C1 segment of cervical spinal cord (tissue), 14 donors: ENCODE results near the gene ASPM.

Experiments
- DNase-seq, 14 donors: peaks; one replicate each; lab custom pipeline; 2025; lab: John Stamatoyannopoulos, UW

Gene ASPM

DNA sequence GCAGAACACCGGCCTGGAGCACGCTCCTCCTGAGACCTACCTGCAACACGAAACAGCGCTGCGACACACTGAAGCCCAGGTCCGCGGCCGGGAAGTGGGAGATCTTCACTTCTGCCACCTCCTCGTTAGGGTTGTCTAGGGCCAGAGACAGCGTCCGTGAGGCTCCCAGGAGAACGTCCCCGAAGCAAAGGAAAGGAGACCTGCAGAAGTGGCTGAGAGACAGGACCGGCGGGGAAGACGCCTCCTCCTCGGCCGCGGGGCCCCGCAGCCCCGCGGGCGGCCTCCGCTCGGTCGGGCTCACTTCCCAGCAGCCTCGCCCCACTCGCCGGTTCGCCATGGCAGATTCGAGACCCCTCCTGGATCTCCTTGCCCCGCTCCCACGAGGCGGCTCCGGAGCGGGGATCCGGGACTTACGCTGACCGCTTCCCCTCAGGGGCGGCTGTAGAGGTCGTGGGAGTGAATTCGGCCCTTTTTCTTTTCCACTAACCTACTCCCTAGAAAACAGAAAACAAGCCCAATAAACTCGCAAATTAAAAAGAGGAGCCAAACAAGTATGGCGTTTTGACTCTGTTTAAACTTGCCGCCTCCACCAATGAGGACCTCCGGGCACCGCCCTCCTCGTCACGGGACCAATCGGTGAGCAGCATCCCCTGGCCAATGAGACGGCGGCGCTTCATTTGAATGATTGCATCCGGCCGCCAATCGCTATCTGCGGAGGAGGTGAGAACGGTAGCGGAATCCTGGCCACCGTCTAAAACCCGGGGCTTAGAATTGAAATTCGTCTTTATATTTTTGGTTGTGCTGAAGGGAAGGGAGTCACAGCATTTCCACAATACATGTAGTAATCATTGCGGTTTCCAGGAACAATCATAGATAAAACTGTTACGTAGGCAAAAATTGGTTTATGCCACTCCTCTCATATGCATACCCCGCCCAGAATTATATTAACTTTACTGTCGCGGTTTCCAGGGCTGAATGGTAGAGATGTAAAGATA lies at the start of gene ASPM:
ASPM (minus strand) TSS at position 569 of the 995 bp plus-strand sequence; CDS start at position 337, 232 bp downstream.
- DNase-seq: peak; percentile 3 to 85 (median 80)

- no peak for DNase-seq
Measured at GRCh38 chr1:197195100-197195499, 48.6 kb upstream of the ASPM start.

GRCh38 chr1:197184190-197184589 lies 37.7 kb upstream of the ASPM start:
- no peak for DNase-seq

DNA sequence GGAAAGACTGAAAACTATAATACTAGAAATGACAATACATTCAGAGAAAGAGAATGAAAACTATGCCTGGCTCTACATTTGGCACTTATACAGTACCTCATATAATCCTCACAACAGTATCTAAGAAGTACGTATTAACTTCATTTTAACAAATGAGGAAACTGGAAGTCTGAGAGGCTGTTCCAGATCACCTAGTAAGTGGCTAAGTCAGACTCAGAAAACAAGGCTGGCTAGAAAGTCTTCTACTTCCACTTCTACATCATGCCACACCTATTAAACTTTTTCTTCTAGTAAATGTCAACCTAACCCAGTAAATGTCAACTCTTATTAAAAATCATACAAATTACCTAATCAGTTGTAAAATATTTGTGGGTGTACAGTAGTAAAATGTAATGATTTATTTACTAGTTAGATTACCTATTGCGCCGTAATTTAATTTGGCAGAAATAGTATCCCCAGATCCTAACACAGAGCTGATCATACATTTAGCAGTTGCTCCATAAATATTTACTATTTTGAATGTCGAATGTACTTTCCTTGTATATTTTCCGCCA lies 36.8 kb upstream of the ASPM start:
- no peak for DNase-seq

DNA sequence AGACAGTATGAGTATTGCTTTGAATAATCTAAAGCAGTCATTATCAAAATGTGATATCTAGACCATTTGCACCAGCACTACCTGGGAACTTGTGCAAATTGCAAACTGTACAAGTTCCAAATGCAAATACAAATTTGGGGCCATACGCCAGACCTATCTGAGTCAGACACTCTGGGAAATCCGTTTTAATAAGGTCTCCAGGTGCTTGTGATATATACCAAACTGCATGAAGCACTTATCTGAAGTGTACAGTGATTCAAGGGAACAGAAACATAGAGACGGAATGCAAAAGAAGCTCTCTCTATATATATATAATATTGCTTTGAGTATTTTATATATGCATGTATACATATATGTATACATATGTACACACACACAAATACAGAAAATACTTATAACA lies 36.2 kb upstream of the ASPM start:
- DNase-seq: no peak

DNA sequence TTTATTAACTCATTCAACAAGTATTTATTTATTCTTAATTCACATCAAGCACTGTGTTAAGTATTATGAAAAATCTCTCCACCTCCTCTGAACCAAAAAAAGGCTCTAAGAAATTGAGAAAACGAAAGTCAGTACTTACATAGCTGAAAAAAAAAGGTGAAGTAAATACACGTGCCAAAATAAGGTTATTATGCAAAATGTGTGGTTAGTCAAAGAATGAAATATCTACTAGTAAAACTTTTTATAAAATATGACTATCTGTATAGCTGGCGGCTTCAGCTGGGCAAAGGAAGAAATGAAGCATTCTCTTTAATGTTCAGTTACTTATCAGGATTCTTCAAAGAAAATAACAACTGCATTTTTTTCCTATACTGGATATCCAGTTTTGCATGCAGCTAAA lies 35.5 kb upstream of the ASPM start:
- no peak for DNase-seq

- peak in 1 of 14 donors; percentile 13 for DNase-seq
Measured at GRCh38 chr1:197180252-197180878, 33.9 kb upstream of the ASPM start.

GRCh38 chr1:197178998-197179397 lies 32.5 kb upstream of the ASPM start:
- DNase-seq: no peak

- no peak for DNase-seq
Measured at GRCh38 chr1:197174818-197175217, 28.3 kb upstream of the ASPM start.

GRCh38 chr1:197173571-197174507 lies 27.4 kb upstream of the ASPM start:
- no peak for DNase-seq

DNA sequence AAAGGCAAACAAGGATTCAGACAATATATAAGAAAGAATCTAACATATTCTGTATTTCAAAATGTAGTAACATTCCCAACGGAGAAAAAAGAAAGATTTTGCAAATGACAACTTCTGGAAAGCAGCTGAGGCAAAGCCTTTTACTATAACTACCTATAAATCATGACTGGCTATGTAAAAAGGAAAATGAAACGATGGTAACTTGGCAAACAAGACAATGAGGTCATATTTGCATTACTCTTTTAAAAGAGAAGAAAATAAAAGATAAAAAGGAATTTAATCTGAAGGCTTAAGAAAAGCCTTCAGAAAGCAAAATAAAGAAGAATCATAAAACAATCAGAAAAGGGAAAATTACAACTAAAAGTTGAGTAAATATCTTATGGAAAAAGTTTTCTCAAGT lies 25.1 kb upstream of the ASPM start:
- no peak for DNase-seq

- no peak for DNase-seq
Measured at GRCh38 chr1:197170538-197170937, 24.1 kb upstream of the ASPM start.

DNA sequence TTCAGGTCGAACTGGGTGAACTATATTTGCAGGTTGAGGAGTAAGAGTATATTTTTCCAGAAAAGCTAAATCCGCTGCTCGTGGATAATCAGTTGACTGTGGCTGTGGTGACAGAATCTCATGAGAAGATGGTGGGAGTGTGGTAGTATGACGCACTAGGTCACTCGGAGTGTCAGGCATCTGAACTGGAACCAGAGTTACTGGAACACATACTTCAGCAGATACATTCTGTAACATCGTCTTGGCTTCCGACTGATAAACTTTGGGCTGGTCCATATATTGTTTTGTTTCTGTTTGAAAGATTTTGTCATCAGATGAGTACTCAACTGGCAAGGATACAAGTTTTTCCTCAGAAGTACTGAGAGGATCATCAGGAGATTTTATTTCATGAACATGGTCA lies 13.0 kb upstream of the ASPM start:
- no peak for DNase-seq

DNA sequence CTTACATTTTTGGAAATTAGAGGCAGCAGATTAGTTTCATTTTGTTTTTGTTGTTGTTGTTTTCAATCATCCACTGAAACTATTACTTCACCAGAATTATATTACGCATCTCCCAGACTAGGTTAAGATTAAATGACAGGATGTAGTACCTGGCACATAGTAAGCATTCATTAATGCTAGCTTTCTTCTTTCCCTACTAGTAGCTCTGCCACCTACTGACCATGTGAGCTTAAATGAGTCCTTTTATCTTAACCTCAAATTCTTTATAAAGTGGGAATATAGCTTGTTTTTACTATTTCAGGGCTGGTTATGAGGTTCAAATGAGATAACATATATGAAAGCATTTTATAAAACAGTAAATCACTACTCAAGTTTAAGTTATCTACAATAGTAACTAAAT lies 10.2 kb upstream of the ASPM start:
- no peak for DNase-seq

GRCh38 chr1:197152662-197153061 lies 6.2 kb upstream of the ASPM start:
- DNase-seq: no peak

GRCh38 chr1:197151185-197151584 lies 4.7 kb upstream of the ASPM start:
- no peak for DNase-seq

DNA sequence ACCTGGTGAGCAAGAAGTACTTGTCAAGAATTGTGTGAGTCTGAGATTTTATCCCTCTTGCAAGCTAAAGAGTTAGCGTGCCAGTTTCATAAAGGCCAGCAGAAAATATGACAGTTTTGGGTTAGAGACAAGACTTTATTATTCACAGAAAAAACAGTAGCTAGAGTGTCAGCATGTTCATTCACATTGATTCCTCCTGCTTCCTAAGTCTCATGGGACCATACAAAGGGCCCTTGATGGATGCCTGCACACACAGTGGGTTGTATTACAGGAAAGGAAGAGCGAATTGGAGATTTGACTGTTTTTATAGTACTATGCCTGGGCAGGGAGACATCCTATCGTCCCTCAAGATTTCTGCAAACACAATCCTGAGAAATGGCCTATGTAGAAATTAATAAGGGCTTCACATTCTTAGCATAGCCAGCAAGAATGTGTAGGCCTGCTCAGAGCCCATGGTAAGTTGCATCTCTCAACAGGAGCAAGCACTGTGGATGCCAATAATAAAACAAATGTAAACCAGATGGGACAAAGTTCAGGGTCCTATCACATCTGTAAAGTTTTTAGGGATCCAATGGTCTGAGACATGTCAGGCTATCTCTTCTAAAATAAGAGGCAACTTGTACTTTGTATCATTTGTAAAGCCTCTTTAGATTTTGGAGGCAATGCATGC lies 4.0 kb upstream of the ASPM start:
- DNase-seq: no peak

GRCh38 chr1:197149340-197149739 lies 2.9 kb upstream of the ASPM start:
- DNase-seq: no peak

DNA sequence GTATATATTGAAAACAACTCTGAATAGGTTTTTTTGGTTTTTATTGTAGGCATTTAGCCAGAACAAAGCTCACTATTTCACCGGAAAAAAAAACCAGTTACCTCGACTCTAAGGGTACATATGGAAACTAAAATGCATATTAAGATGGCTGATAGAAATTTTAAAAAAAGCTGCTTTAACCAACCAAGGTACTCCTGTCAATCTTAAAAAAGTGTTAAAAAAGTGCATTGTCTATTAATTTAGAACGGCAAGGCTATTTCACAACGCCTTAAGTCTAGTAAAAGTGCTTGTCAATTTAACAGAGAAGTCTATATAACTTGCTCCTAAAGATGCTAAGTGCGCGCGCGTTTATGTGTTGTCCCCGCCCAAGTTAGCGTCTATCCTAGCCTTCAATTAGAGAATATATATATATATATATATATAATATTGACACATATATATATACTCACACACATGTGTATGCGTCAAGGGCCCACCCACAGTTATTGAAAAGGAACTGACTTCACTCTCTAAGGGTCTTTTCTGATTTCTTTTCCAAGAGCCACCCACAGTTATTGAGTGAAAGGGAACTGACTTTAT lies 934 bp downstream of the ASPM start:
- no peak for DNase-seq

GRCh38 chr1:197144570-197145325 lies 1.7 kb downstream of the ASPM start:
- DNase-seq: no peak
